ENCODE results near the gene CD81. TPM values are rescaled to one million over a fixed set of nuclear protein-coding genes. Genes with fewer than 3 reads are reported as not detected.

CD81 gene
- total RNA-seq, 1 donor from 2014 or later, result 299 TPM

DNA sequence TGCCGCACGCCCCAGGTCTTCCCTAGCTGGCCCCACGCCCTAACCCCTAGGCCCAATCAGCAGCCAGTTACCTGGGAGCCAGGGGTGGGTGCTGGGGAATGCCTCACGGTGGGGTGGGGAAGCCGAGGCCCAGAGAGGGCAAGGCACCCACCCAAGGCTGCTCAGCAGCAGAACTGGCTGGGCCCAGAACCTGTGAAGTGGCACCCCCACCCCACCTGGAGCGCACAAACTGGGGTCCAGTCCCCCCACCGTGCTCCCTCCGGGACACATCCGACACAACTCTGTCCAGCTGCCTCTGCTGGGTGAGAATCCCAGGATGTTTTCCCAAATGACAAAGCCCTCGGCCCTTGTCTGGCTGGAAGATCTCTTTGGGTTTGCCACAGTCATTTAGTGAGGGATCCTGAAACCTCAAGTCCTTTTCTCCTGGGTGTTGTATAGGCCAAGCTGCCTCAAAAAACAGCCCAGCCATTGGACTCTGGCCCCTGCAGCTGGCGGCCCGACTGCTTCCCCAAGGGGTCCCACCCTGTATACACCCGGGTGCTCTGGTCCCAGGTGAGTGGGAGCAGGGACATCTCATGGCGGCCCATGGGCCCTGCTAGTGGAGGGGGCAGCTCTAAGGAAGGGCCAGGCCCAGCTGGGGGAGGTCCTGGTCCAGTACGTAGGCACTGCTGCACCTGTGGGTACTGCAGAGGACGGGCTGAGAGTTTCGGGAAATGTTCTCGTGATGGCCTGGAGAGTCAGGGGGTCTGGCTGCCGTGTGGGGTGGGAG is 44.3 kb downstream of the CD81 start:
- DNase-seq, result no peak

DNA sequence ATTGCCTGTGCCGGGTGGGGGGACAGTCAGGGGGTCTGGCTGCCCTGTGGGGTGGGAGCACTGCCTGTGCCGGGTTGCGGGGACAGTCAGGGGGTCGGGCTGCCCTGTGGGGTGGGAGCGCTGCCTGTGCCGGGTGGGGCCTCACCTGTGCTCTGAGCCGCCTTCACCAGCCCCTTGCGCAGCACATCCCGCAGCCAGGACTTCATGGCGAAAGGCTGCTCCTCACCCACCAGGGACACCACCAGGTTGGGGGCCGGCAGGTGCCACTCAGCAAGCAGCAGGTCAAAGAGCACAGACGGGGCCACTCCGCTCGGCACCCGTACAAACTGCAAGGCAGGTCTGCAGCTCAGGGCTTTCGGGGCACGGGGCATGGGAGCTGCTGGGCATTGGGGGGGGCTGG is 44.9 kb downstream of the CD81 start:
- DNase-seq, result no peak

DNA sequence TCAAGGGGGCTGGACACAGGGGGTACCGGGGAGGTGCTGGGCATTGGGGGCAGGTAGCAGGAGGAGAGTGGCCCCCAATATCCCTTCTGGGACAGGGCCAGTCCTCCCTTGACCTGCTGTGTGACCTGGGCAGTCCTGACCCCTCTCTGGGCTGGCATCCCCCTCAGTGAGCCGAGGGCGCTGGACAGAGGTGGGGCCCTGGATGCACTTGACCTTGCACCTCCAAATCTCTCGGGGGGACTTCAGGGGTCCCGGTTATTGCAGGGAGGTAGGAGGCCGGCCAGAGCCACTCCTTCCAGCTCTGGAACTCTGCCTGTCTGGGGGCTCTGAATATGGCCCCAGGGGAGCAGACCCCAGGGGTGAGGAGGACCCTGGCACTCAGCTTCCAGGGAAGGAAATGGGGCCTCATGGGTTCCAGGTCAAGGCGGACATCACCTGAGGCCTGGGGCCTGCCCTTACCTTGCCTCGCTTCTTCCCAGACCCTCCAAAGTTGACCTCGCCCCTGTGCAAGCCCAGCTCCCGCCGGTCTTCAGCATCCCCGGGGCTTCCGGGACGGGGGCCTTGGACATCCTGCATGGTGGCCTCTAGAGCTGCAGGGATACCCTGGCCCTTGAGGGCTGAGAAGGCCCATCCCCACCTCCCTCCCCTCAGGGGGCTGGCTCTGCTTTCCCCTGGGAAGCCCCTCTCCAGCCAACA is 45.5 kb downstream of the CD81 start:
- no peak for DNase-seq

- DNase-seq, result no peak
These were observed 46.3 kb downstream of the CD81 start for GRCh38 chr11:2423157-2424025.

- no peak for DNase-seq
These were observed 47.8 kb downstream of the CD81 start for GRCh38 chr11:2424811-2425495.

GRCh38 chr11:2425506-2425905 is 48.4 kb downstream of the CD81 start:
- DNase-seq, result no peak

- no peak for DNase-seq
These were observed 49.1 kb downstream of the CD81 start for GRCh38 chr11:2426221-2426620.

- no peak for DNase-seq
These were observed 49.9 kb downstream of the CD81 start for GRCh38 chr11:2426826-2427521.

GRCh38 chr11:2427721-2428321 is 50.7 kb downstream of the CD81 start:
- no peak for DNase-seq

DNA sequence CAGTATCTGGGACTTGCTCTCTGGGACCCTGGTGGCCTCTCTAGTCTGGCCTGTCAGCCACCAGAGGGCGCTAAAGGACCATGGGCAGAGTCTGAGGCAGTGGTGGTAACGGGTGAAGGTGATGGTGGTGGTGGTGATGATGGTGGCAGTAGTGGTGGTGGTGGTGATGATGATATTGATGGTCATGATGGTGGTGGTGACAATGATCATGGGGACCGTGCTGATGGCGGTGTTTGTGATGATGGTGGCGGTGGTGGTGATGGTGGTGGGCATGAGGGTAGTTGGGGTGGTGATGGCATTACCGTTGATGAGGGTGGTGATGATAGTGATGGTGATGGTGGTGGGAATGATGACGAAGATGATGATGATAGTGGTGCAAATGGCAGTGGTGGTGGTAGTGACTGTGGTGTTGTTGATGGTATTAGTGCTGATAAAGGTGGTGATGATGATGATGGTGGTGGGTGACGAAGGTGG is 51.2 kb downstream of the CD81 start:
- no peak for DNase-seq

- no peak for DNase-seq
These were observed 54.3 kb downstream of the CD81 start for GRCh38 chr11:2431395-2431794.

GRCh38 chr11:2432171-2432621 is 55.1 kb downstream of the CD81 start:
- no peak for DNase-seq

- no peak for DNase-seq
These were observed 55.5 kb downstream of the CD81 start for GRCh38 chr11:2432628-2433071.

DNA sequence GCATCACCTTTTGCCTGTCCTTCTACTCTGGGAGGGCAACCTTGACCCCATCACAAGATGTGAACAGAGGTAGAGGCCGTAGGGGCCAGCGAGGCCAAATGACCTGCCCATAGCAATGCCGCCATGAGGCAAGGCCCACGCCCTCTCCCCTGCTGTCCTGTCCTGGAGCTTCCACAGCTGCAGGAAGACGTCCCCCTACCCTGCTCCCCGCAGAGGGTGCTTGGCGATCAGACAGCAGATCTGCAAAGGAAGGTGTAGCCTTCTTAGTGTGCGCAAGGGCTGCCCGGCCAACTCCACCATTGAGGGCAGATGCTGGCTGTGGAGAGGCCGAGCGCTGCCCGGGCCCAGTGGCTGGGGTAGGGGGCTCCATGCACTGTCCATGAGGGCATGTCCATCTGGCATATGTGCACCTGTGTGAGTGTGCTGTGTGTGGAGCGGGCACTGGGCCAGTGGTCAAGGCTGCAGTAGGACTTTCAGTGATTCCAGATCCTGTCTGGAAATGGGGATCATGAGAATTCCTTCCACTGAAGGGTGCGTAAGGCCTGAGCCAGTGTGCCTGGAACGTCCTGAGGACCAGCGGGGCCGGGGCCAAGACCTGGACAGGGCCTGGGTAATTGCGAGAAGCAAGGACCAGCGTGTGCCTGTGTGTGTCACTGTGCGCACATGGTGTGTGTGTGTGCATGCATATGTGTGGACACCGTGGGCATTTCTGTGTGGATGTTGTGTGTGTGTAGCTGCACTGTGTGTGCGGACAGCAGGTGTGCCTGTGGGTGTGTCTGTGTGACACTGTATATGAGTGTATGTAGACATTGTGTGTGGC is 56.2 kb downstream of the CD81 start:
- DNase-seq, result no peak

DNA sequence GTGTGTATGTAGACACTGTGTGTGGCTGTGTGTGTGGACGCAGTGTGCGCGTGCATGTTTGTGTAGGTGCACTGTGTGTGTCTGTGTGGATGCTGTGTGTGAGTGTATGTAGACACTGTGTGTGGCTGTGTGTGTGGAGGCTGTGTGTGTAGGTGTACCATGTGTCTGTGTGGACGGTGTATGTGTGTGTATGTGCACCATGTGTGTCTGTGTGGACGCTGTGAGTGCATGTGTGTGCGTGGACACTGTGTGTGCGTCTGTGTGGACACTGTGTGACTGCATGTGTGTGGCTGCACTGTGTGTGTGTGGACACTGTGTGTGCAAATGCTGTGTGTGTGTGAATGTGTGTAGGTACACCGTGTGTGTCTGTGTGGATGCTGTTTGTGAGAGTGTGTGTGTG is 56.9 kb downstream of the CD81 start:
- DNase-seq, result no peak

DNA sequence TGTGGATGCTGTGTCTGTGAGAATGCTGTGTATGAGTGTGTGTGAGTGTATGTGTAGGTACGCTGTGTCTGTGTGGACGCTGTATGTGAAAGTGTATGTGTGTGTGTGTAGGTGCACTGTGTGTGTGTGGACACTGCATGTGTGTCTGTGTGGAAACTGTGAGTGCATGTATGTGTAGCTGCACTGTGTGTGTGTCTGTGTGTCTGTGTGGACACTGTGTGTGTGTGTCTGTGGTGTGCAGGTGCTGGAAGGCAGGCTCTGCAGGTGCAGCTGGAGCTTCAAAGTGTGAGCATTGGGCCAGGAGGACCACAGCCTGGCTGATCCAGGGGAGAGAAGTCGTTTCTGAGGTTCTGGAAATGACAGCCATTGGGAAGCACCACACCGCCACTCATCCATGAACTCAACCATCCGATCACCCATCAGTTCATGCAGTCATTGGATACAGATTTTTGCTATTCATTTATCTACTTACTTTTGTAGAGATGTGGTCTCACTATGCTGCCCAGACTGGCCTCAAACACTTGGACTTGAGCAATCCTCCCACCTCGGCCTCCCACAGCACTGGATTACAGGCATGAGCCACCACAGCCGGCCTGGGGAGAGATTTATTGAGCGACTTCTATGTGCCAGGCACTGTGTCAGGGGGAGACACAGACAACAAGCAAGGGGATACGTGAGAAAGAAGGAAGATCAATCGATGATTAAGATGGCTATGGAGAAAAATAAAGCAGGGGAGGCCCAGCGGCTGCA is 57.6 kb downstream of the CD81 start:
- DNase-seq, result no peak

GRCh38 chr11:2435288-2436012 is 58.3 kb downstream of the CD81 start:
- no peak for DNase-seq

GRCh38 chr11:2436013-2436520 is 59.0 kb downstream of the CD81 start:
- no peak for DNase-seq

Data from skin of body (tissue), 2 donors.